GM12878 (cell line): ENCODE results near the gene FIG4. TPM values are rescaled to one million over a fixed set of nuclear protein-coding genes. Genes with fewer than 3 reads are reported as not detected.

Experiments used
- ATAC-seq: fragments of 200-7000 bp; cut with Tn5 transposase; 3 replicates; pipeline ENCODE4 v1.9.1; 2020; ENCODE audit warnings: mild to moderate bottlenecking, moderate library complexity
- BruUV-seq: library from RNA; stranded (reverse); fragments of 400-500 nt; replicated peaks from 2 replicates; lab custom pipeline; 2021; lab: Mats Ljungman, UMichigan
- CTCF ChIA-PET: fragments of 300-600 bp; sonication (Branson Sonifier 250); formaldehyde crosslinking; extraction: SDS; loops from one replicate; lab custom pipeline; 2021; ENCODE audit warnings: inconsistent platforms; lab: Yijun Ruan, JAX
- POLR2A ChIA-PET: fragments of 350-600 bp; formaldehyde crosslinking; extraction: SDS; loops from one replicate; lab custom pipeline; 2021; ENCODE audit warnings: inconsistent platforms; lab: Charles Lee
- RAD21 ChIA-PET: fragments of 300-600 bp; sonication (Branson Sonifier 250); formaldehyde crosslinking; loops from one replicate; lab custom pipeline; 2023; ENCODE audit warnings: antibody characterized with exemption; ENCODE audit not compliant: unreplicated experiment; lab: Charles Lee
- SMC1A ChIA-PET: fragments of 300-600 bp; sonication (Branson Sonifier 250); formaldehyde crosslinking; loops from one replicate; lab custom pipeline; 2023; ENCODE audit not compliant: unreplicated experiment, uncharacterized antibody; lab: Charles Lee
- DNase-seq: peaks from one replicate; pipeline ENCODE4 v3.0.0-alpha.2; 2011; ENCODE audit warnings: low read depth, low spot score
- FAIRE-seq: peaks from 3 replicates; lab custom pipeline; 2011; peaks lifted over from hg19 to GRCh38; lab: Jason Lieb, UNC
- H2AFZ ChIP-seq: 2 replicates; pipeline ENCODE4 v1.6.0; 2011; ENCODE audit warnings: low read depth, low read length, control low read depth; ENCODE audit not compliant: control insufficient read depth
- H3K27ac ChIP-seq: 2 replicates; pipeline ENCODE4 v1.5.1; 2011; ENCODE audit warnings: control low read depth; ENCODE audit not compliant: control insufficient read depth, insufficient read depth
- H3K27me3 ChIP-seq, 2 experiments: replicated peaks in 1 of 2; 2 replicates each; pipeline versions ENCODE4 v1.6.0 to v1.6.1; 2011; ENCODE audit warnings: low read length in 1 of 2; ENCODE audit not compliant: control insufficient read depth in 2 of 2, insufficient read depth in 2 of 2
- H3K36me3 ChIP-seq, 2 experiments: 2 replicates each; pipeline ENCODE4 v1.5.1; 2011; ENCODE audit warnings: low read length in 1 of 2; ENCODE audit not compliant: control insufficient read depth in 2 of 2, insufficient read depth in 2 of 2
- H3K4me1 ChIP-seq: 2 replicates; pipeline ENCODE4 v1.6.1; 2011; ENCODE audit warnings: mild to moderate bottlenecking, low read length, moderate library complexity, mixed read lengths; ENCODE audit not compliant: control insufficient read depth, insufficient read depth
- H3K4me2 ChIP-seq: 2 replicates; pipeline ENCODE4 v1.6.0; 2011; ENCODE audit warnings: control low read depth; ENCODE audit not compliant: control insufficient read depth, insufficient read depth
- H3K4me3 ChIP-seq: fragments of 200-600 bp; sonication (generic); 2 replicates; pipeline ENCODE4 v1.5.1; 2016
- H3K79me2 ChIP-seq: 2 replicates; pipeline ENCODE4 v1.6.0; 2011; ENCODE audit warnings: low read length; ENCODE audit not compliant: control insufficient read depth, insufficient read depth
- H3K9ac ChIP-seq: 2 replicates; pipeline ENCODE4 v1.8.0; 2011; ENCODE audit warnings: low read length, control low read depth, mixed read lengths; ENCODE audit not compliant: control insufficient read depth, insufficient read depth
- H3K9me3 ChIP-seq: replicated peaks from 3 replicates; pipeline ENCODE4 v1.5.1; 2011; ENCODE audit warnings: mild to moderate bottlenecking, low read length; ENCODE audit not compliant: control insufficient read depth, insufficient read depth
- H4K20me1 ChIP-seq: 2 replicates; pipeline ENCODE4 v1.6.0; 2011; ENCODE audit not compliant: control insufficient read depth, insufficient read depth
- ASH2L ChIP-seq: fragments of 300-600, 200-600 bp; sonication (generic); IDR thresholded peaks from 2 replicates; pipeline ENCODE4 v1.6.1; 2017; ENCODE audit warnings: low read depth, mild to moderate bottlenecking, borderline replicate concordance
- ATF2 ChIP-seq: IDR thresholded peaks from 2 replicates; pipeline ENCODE4 v1.6.1; 2012; ENCODE audit warnings: low read length, inconsistent platforms
- BMI1 ChIP-seq: fragments of 450-650 bp; IDR thresholded peaks from 2 replicates; pipeline ENCODE4 v1.6.1; 2016; ENCODE audit warnings: mild to moderate bottlenecking, moderate library complexity, borderline replicate concordance
- CBFB ChIP-seq: IDR thresholded peaks from 2 replicates; pipeline ENCODE4 v1.6.1; 2016; ENCODE audit warnings: antibody characterized with exemption, low read depth
- CTCF ChIP-seq, 3 experiments: IDR thresholded peaks in 2 of 3; conservative IDR thresholded peaks in 1 of 3; 2 replicates each; pipeline ENCODE4 v1.5.1; 2011; ENCODE audit warnings: low read depth in 3 of 3, low read length in 3 of 3, mild to moderate bottlenecking in 3 of 3, control low read depth in 2 of 3, moderate library complexity in 2 of 3, inconsistent platforms in 1 of 3, mixed read lengths in 1 of 3; ENCODE audit not compliant: control insufficient read depth in 2 of 3, insufficient read depth in 1 of 3; ENCODE audit errors: extremely low read depth in 1 of 3
- JUNB ChIP-seq: IDR thresholded peaks from 2 replicates; pipeline ENCODE4 v1.6.1; 2016; ENCODE audit warnings: antibody characterized with exemption, mild to moderate bottlenecking
- NBN ChIP-seq: fragments of 450-650 bp; IDR thresholded peaks from 2 replicates; pipeline ENCODE4 v1.6.1; 2016
- PAX5 ChIP-seq: IDR thresholded peaks from 2 replicates; pipeline ENCODE4 v1.6.1; 2011; ENCODE audit warnings: low read depth, low read length, borderline replicate concordance
- POLR2AphosphoS5 ChIP-seq: IDR thresholded peaks from 2 replicates; pipeline ENCODE4 v1.6.1; 2011; ENCODE audit warnings: mild to moderate bottlenecking, low read length, inconsistent platforms
- POU2F2 ChIP-seq: IDR thresholded peaks from 3 replicates; pipeline ENCODE4 v1.6.1; 2011; ENCODE audit warnings: low read depth, mild to moderate bottlenecking, low read length, borderline replicate concordance
- RELB ChIP-seq: fragments of 450-650 bp; IDR thresholded peaks from 2 replicates; pipeline ENCODE4 v1.6.1; 2017; ENCODE audit warnings: low read depth, mild to moderate bottlenecking, moderate library complexity
- SIN3A ChIP-seq: IDR thresholded peaks from 2 replicates; pipeline ENCODE4 v1.6.1; 2012; ENCODE audit warnings: low read depth, low read length, improper control_type of control experiment
- SMAD5 ChIP-seq: IDR thresholded peaks from 2 replicates; pipeline ENCODE4 v1.6.1; 2016; ENCODE audit warnings: antibody characterized with exemption, low read depth
- SREBF2 ChIP-seq: IDR thresholded peaks from 2 replicates; pipeline ENCODE4 v1.6.1; 2012; ENCODE audit warnings: mild to moderate bottlenecking, low read length
- WRNIP1 ChIP-seq: IDR thresholded peaks from 2 replicates; pipeline ENCODE4 v1.6.1; 2011; ENCODE audit warnings: low read depth, low read length, improper control_type of control experiment, borderline replicate concordance
- ZBTB11 ChIP-seq: fragments of 450-650 bp; formaldehyde crosslinking; IDR thresholded peaks from 2 replicates; pipeline ENCODE4 v1.5.0; 2022; ENCODE audit warnings: mild to moderate bottlenecking, missing genetic modification characterization
- ZNF622 ChIP-seq: fragments of 450-650 bp; IDR thresholded peaks from 2 replicates; pipeline ENCODE4 v1.6.1; 2017; ENCODE audit warnings: mild to moderate bottlenecking, inconsistent platforms
- WGBS: methylation state at CpG from one replicate; pipeline ENCODE4 v1.1.6; 2016; ENCODE audit warnings: low lambda C conversion rate; ENCODE audit not compliant: insufficient replicate concordance, insufficient coverage; ENCODE audit errors: missing lambda C conversion rate; 5-methylcytosine and 5-hydroxymethylcytosine counted together
- in situ Hi-C: fragments of 300-500 bp; cut with MboI; formaldehyde crosslinking; loops from 9 replicates; pipeline ENCODE4 v1.14.3; 2018; ENCODE audit warnings: mixed read lengths
- intact Hi-C: fragments of 100-400 bp; cut with micrococcal nuclease; formaldehyde crosslinking; loops from one replicate; pipeline ENCODE4 v1.14.2; 2022; ENCODE audit not compliant: unreplicated experiment
- polyA plus RNA-seq, 11 experiments: library from polyadenylated mRNA; depleted of rRNA in 4 of 11; unstranded in 6 of 11; stranded (reverse) in 5 of 11; fragments of >200 nt; fragmentation: Nextera tagmentation in 4 of 11; fragmentation: Illumina TruSeq in 1 of 11; extraction: Ambion mirVana in 4 of 11; extraction: Trizol in 1 of 11; gene quantifications; 1 replicate in 1 of 11; 2 replicates in 10 of 11; pipeline versions ENCODE4 v1.2.1 to v1.2.3, GENCODE V29; 2011 to 2016; ENCODE audit warnings: inconsistent platforms in 2 of 11, missing spikeins in 2 of 11, low read depth in 1 of 11
- total RNA-seq, 4 experiments: library from RNA; depleted of rRNA in 3 of 4; stranded (reverse); fragments of >200 nt in 3 of 4; fragmentation: Illumina TruSeq in 1 of 4; extraction: Trizol in 1 of 4; gene quantifications; 2 replicates each; pipeline versions ENCODE4 v1.2.1 to v1.2.3, GENCODE V29; 2013 to 2021

Gene FIG4
- total and polyA plus RNA-seq, 10 of the 15 experiments (the other 5 are each of a cell fraction or from before 2014, with no cell fraction given), result 3.8 to 23.2 (median 11.8) TPM

GRCh38 chr6:109690373-109690736, 741 bp upstream of the FIG4 start:
- Histone ChIP-seq H3K79me2 (peaks cover 8% of the 10 kb centered on the region), H3K36me3 (no peaks in the 10 kb centered on the region), H3K4me2 (peak overlapping the region; percentile 66), H3K9me3 (no peaks in the 10 kb centered on the region), H3K27ac (no peak overlapping the region), H3K9ac (peak overlapping the region; percentile 72), H3K27me3 (no peaks in the 10 kb centered on the region), H3K4me3 (peak overlapping the region; percentile 91), H4K20me1 (no peaks in the 10 kb centered on the region), H3K4me1 (peaks cover 5% of the 10 kb centered on the region), H2AFZ (peak overlapping the region; percentile 99)
- WGBS, result under 1% methylated on average over 24 of the region's 24 CpGs
- intact Hi-C loops, result loop anchor here (5.0 to 10.0 kb wide), 2 partner anchors 93 to 494 kb away; partner anchors contain the start of gene CDC40
- ChIA-PET POLR2A (interaction anchor here (1.2 kb wide), 1 partner anchor 250 kb away, joined by 3 read pairs; the partner anchor contains the start of genes PPIL6 and SMPD2), SMC1A (interaction anchor here (1.5 to 5.0 kb wide), 3 partner anchors 11 to 349 kb away, joined by 4 to 35 read pairs (median 6); no protein-coding TSS in a partner anchor), CTCF (interaction anchor here (1.4 to 2.4 kb wide), 2 partner anchors 19 to 349 kb away, joined by 3 to 18 read pairs; no protein-coding TSS in a partner anchor), RAD21 (interaction anchor here (2.0 kb wide), 1 partner anchor 349 kb away, joined by 13 read pairs; no protein-coding TSS in a partner anchor)
- in situ Hi-C loops, result loop anchor here (10.0 kb wide), 1 partner anchor 166 kb away; no protein-coding TSS in a partner anchor
- FAIRE-seq (no peak), ATAC-seq (peak; percentile 71), DNase-seq (no peak)
- no TSS peak for BruUV-seq
- TF ChIP-seq ZNF622 (no peak), POLR2AphosphoS5 (no peak; the same call in 1 of the 2 replicates), BMI1 (0 out of 2 replicates have a peak, but pooled peaks have one; percentile 47), PAX5 (no peak), ASH2L (no peak), ATF2 (no peak), SREBF2 (no peak), WRNIP1 (no peak), POU2F2 (no peak), NBN (no peak), JUNB (no peak), SMAD5 (0 out of 2 replicates have a peak, but pooled peaks have one; percentile 16), CBFB (no peak), CTCF (IDR thresholded peaks at IDR 0.05 in 2 of 3, conservative IDR thresholded peaks at IDR 0.05 in 1 of 3; ENCODE audit: control insufficient read depth in 2 of 3, extremely low read depth in 1 of 3, insufficient read depth in 1 of 3, low read depth in 3 of 3, low read length in 3 of 3) (no peak), SIN3A (no peak), ZBTB11 (CRISPR knock-in tag) (no peak), RELB (no peak)
